Colonic mucosa (tissue), 4 donors: Measurements from ENCODE around the gene PHTF2. TPM values are rescaled to one million over a fixed set of nuclear protein-coding genes. Genes with fewer than 3 reads are reported as not detected.

Experiments
- DNase-seq: peaks from one replicate; pipeline ENCODE4 v3.0.0-alpha.2; 2020
- H3K27ac ChIP-seq: fragments of 200-600 bp; one replicate; pipeline ENCODE4 v1.8.0; 2021
- H3K27me3 ChIP-seq: fragments of 200-600 bp; one replicate; pipeline ENCODE4 v1.8.0; 2021
- H3K36me3 ChIP-seq: fragments of 200-600 bp; one replicate; pipeline ENCODE4 v1.8.0; 2021
- H3K4me1 ChIP-seq: fragments of 200-600 bp; one replicate; pipeline ENCODE4 v1.8.0; 2021; ENCODE audit warnings: mild to moderate bottlenecking
- H3K4me3 ChIP-seq: fragments of 200-600 bp; one replicate; pipeline ENCODE4 v1.8.0; 2021
- H3K9ac ChIP-seq, 2 donors: one replicate each; pipeline ENCODE4 v1.7.0; 2013; ENCODE audit warnings: control low read depth in 2 of 2, low read depth in 2 of 2, low read length in 2 of 2
- H3K9me3 ChIP-seq: fragments of 200-600 bp; one replicate; pipeline ENCODE4 v1.8.0; 2021
- CTCF ChIP-seq: fragments of 200-600 bp; IDR thresholded peaks from one replicate; pipeline ENCODE4 v1.8.0; 2022; ENCODE audit warnings: antibody characterized with exemption, mild to moderate bottlenecking
- intact Hi-C: fragments of 100-400 bp; cut with DNase I; formaldehyde crosslinking; loops from one replicate; pipeline ENCODE4 v1.14.1; 2022
- total RNA-seq, 2 donors: library from RNA; stranded (reverse); fragmentation: NEBNext Ultra II Directional in 1 of 2; extraction: Animal tissue kit (Norgen Biotek cat#: 25700) in 1 of 2; gene quantifications; one replicate each; pipeline ENCODE4 v1.2.1, GENCODE V29; 2021
- donor health status: healthy.
- donor health status: DM: no; HTN: no; CAD: no.
- donor health status: DM: no; HTN: no; CAD: no.

Gene PHTF2
- total RNA-seq, 2 donors from 2014 or later = 9.7 to 13.9 TPM

GRCh38 chr7:77958436-77958835 lies 159.9 kb downstream of the PHTF2 start:
- Histone ChIP-seq H3K4me1 (no peaks in the 10 kb centered on the region), H3K27ac (no peak overlapping the region), H3K36me3 (no peaks in the 10 kb centered on the region), H3K27me3 (no peaks in the 10 kb centered on the region), H3K4me3 (no peak overlapping the region), H3K9ac (no peak overlapping the region), H3K9me3 (no peaks in the 10 kb centered on the region)
- DNase-seq = no peak
- no peak for TF ChIP-seq CTCF
- intact Hi-C loops = no loop called here

- no peaks in the 10 kb centered on the region for H3K27me3 ChIP-seq
- TF ChIP-seq CTCF = no peak
- H3K27ac ChIP-seq = no peak overlapping the region
- no peaks in the 10 kb centered on the region for H3K4me1 ChIP-seq
- H3K4me3 ChIP-seq = no peak overlapping the region
- intact Hi-C loops = no loop called here
- no peak overlapping the region for H3K9ac ChIP-seq
- H3K9me3 ChIP-seq = no peaks in the 10 kb centered on the region
- no peak for DNase-seq
- no peaks in the 10 kb centered on the region for H3K36me3 ChIP-seq
These were observed 160.5 kb downstream of the PHTF2 start for GRCh38 chr7:77959080-77959479.

- no peak overlapping the region for H3K9ac ChIP-seq
- H3K36me3 ChIP-seq = no peaks in the 10 kb centered on the region
- intact Hi-C loops = no loop called here
- no peak overlapping the region for H3K4me3 ChIP-seq
- no peak for TF ChIP-seq CTCF
- no peaks in the 10 kb centered on the region for H3K27me3 ChIP-seq
- H3K4me1 ChIP-seq = no peaks in the 10 kb centered on the region
- no peak for DNase-seq
- no peaks in the 10 kb centered on the region for H3K9me3 ChIP-seq
- no peak overlapping the region for H3K27ac ChIP-seq
These were observed 161.8 kb downstream of the PHTF2 start for GRCh38 chr7:77960336-77960735.

GRCh38 chr7:77967429-77967828 lies 168.9 kb downstream of the PHTF2 start:
- TF ChIP-seq CTCF = no peak
- Histone ChIP-seq H3K27me3 (no peaks in the 10 kb centered on the region), H3K27ac (no peak overlapping the region), H3K4me3 (no peak overlapping the region), H3K36me3 (no peaks in the 10 kb centered on the region), H3K9ac (no peak overlapping the region), H3K4me1 (no peaks in the 10 kb centered on the region), H3K9me3 (no peaks in the 10 kb centered on the region)
- intact Hi-C loops = no loop called here
- DNase-seq = no peak

- Histone ChIP-seq H3K27ac (no peak overlapping the region), H3K27me3 (no peaks in the 10 kb centered on the region), H3K9ac (no peak overlapping the region), H3K36me3 (no peaks in the 10 kb centered on the region), H3K4me1 (no peaks in the 10 kb centered on the region), H3K9me3 (no peaks in the 10 kb centered on the region), H3K4me3 (no peak overlapping the region)
- DNase-seq = no peak
- intact Hi-C loops = no loop called here
- no peak for TF ChIP-seq CTCF
These were observed 173.2 kb downstream of the PHTF2 start for GRCh38 chr7:77971726-77972125.
